SK-N-SH treated with all-trans-retinoic acid at 6 μM for 48 hours (cell line): ENCODE data around the gene URB1.

Experiments used
- ATAC-seq: fragments of 200-7000 bp; cut with Tn5 transposase; 3 replicates; pipeline ENCODE4 v1.9.1; 2020; ENCODE audit warnings: mild to moderate bottlenecking, moderate library complexity
- ARNTL ChIP-seq: fragments of 450-650 bp; formaldehyde crosslinking; IDR thresholded peaks from 2 replicates; pipeline ENCODE4 v1.5.0; 2020; ENCODE audit warnings: low read depth, mild to moderate bottlenecking, moderate library complexity, borderline replicate concordance
- BACH2 ChIP-seq: fragments of 250-450 bp; sonication (Bioruptor Pico); IDR thresholded peaks from 2 replicates; pipeline ENCODE4 v1.9.0; 2021; ENCODE audit warnings: mild to moderate bottlenecking, borderline replicate concordance
- CREB5 ChIP-seq: fragments of 250-450 bp; sonication (Bioruptor Pico); IDR thresholded peaks from 2 replicates; pipeline ENCODE4 v1.5.1; 2020; ENCODE audit warnings: low read depth, mild to moderate bottlenecking, moderate library complexity
- CSDC2 ChIP-seq: fragments of 250-450 bp; sonication (Bioruptor Pico); IDR thresholded peaks from 2 replicates; pipeline ENCODE4 v1.5.0; 2020; ENCODE audit warnings: mild to moderate bottlenecking, moderate library complexity
- CSRNP3 ChIP-seq: fragments of 250-450 bp; sonication (Bioruptor Pico); IDR thresholded peaks from 2 replicates; pipeline ENCODE4 v1.5.1; 2021; ENCODE audit warnings: mild to moderate bottlenecking, moderate library complexity
- ESRRG ChIP-seq: fragments of 250-450 bp; sonication (Bioruptor Pico); IDR thresholded peaks from 2 replicates; pipeline ENCODE4 v1.6.1; 2021; ENCODE audit warnings: mild to moderate bottlenecking
- GLIS3 ChIP-seq: fragments of 250-450 bp; sonication (Bioruptor Pico); IDR thresholded peaks from 2 replicates; pipeline ENCODE4 v1.5.0; 2020; ENCODE audit warnings: mild to moderate bottlenecking, moderate library complexity
- ISL1 ChIP-seq: fragments of 250-450 bp; sonication (Bioruptor Pico); IDR thresholded peaks from 2 replicates; pipeline ENCODE4 v2.1.2; 2022; ENCODE audit warnings: mild to moderate bottlenecking, moderate library complexity
- OSR1 ChIP-seq: fragments of 250-450 bp; sonication (Bioruptor Pico); IDR thresholded peaks from 2 replicates; pipeline ENCODE4 v1.8.0; 2022; ENCODE audit warnings: moderate library complexity, mild to moderate bottlenecking, inconsistent platforms
- PATZ1 ChIP-seq: fragments of 250-450 bp; sonication (Bioruptor Pico); IDR thresholded peaks from 2 replicates; pipeline ENCODE4 v1.8.0; 2020; ENCODE audit warnings: mild to moderate bottlenecking, moderate library complexity, borderline replicate concordance
- PPARA ChIP-seq: fragments of 250-450 bp; sonication (Bioruptor Pico); IDR thresholded peaks from 2 replicates; pipeline ENCODE4 v1.5.0; 2020; ENCODE audit warnings: mild to moderate bottlenecking, borderline replicate concordance
- RARB ChIP-seq: fragments of 250-450 bp; sonication (Bioruptor Pico); IDR thresholded peaks from 2 replicates; pipeline ENCODE4 v1.8.0; 2021; ENCODE audit warnings: mild to moderate bottlenecking, moderate library complexity
- SNAI2 ChIP-seq: fragments of 250-450 bp; sonication (Bioruptor Pico); IDR thresholded peaks from 2 replicates; pipeline ENCODE4 v1.5.0; 2020; ENCODE audit warnings: mild to moderate bottlenecking, moderate library complexity
- TCF4 ChIP-seq: fragments of 250-450 bp; sonication (Bioruptor Pico); IDR thresholded peaks from 2 replicates; pipeline ENCODE4 v1.8.0; 2021; ENCODE audit warnings: mild to moderate bottlenecking, moderate library complexity, borderline replicate concordance
- TOX ChIP-seq: fragments of 250-450 bp; sonication (Bioruptor Pico); IDR thresholded peaks from 2 replicates; pipeline ENCODE4 v1.8.0; 2021; ENCODE audit warnings: mild to moderate bottlenecking, moderate library complexity, borderline replicate concordance
- ZC3H10 ChIP-seq: fragments of 250-450 bp; sonication (Bioruptor Pico); IDR thresholded peaks from 2 replicates; pipeline ENCODE4 v1.5.1; 2021; ENCODE audit warnings: mild to moderate bottlenecking, moderate library complexity
- ZFP3 ChIP-seq: fragments of 250-450 bp; sonication (Bioruptor Pico); IDR thresholded peaks from 2 replicates; pipeline ENCODE4 v1.5.0; 2020; ENCODE audit warnings: mild to moderate bottlenecking, moderate library complexity
- ZNF565 ChIP-seq: fragments of 450-650 bp; formaldehyde crosslinking; conservative IDR thresholded peaks from 2 replicates; pipeline ENCODE4 v1.5.0; 2020; ENCODE audit warnings: low read depth, mild to moderate bottlenecking, moderate library complexity
- ZNF70 ChIP-seq: fragments of 450-650 bp; formaldehyde crosslinking; IDR thresholded peaks from 2 replicates; pipeline ENCODE4 v1.5.0; 2020; ENCODE audit warnings: mild to moderate bottlenecking, moderate library complexity
- ZNF8 ChIP-seq: fragments of 450-650 bp; formaldehyde crosslinking; IDR thresholded peaks from 2 replicates; pipeline ENCODE4 v1.5.0; 2020; ENCODE audit warnings: mild to moderate bottlenecking, moderate library complexity
- TF ChIP-seq, protein P1 (sequence below): fragments of 250-450 bp; sonication (Bioruptor Pico); IDR thresholded peaks from 2 replicates; pipeline ENCODE4 v1.8.0; 2021; ENCODE audit warnings: low read depth, mild to moderate bottlenecking, moderate library complexity, borderline replicate concordance
- TF ChIP-seq, protein P2 (sequence below): fragments of 250-450 bp; sonication (Bioruptor Pico); IDR thresholded peaks from 2 replicates; pipeline ENCODE4 v1.5.0; 2020; ENCODE audit warnings: mild to moderate bottlenecking, moderate library complexity

Gene URB1

DNA sequence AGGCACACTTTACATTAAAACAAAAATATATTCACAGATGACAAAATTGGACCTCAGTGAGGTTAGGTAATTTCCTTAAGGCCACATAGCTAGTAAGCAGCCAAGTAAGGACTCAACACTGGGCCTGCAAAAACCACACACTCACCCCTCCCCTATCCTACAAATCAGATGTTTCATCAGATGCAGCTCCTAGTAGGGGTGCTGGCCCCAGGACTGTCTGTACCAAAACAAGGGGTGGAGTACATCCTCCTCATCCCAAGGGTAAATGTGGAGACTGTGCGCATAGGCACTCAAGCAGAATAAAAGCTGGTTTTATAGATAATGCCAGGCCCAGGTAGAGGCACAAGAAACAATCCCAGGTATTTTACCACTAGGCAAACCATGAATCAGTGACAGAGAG is 25.7 kb downstream of the URB1 start:
- no peak for TF ChIP-seq ZNF70
- TF ChIP-seq, protein P1, sequence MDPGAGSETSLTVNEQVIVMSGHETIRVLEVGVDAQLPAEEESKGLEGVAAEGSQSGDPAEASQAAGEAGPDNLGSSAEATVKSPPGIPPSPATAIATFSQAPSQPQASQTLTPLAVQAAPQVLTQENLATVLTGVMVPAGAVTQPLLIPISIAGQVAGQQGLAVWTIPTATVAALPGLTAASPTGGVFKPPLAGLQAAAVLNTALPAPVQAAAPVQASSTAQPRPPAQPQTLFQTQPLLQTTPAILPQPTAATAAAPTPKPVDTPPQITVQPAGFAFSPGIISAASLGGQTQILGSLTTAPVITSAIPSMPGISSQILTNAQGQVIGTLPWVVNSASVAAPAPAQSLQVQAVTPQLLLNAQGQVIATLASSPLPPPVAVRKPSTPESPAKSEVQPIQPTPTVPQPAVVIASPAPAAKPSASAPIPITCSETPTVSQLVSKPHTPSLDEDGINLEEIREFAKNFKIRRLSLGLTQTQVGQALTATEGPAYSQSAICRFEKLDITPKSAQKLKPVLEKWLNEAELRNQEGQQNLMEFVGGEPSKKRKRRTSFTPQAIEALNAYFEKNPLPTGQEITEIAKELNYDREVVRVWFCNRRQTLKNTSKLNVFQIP (CRISPR knock-in tag), result no peak
- no peak for TF ChIP-seq ZNF8 (CRISPR knock-in tag)
- no peak for TF ChIP-seq GLIS3
- TF ChIP-seq ESRRG (CRISPR knock-in tag), result no peak
- no peak for TF ChIP-seq BACH2 (CRISPR knock-in tag)
- no peak for TF ChIP-seq SNAI2 (CRISPR knock-in tag)
- TF ChIP-seq PPARA (CRISPR knock-in tag), result no peak
- no peak for TF ChIP-seq TOX (CRISPR knock-in tag)
- TF ChIP-seq ZC3H10 (CRISPR knock-in tag), result no peak
- TF ChIP-seq CREB5 (CRISPR knock-in tag), result no peak
- TF ChIP-seq, protein P2, sequence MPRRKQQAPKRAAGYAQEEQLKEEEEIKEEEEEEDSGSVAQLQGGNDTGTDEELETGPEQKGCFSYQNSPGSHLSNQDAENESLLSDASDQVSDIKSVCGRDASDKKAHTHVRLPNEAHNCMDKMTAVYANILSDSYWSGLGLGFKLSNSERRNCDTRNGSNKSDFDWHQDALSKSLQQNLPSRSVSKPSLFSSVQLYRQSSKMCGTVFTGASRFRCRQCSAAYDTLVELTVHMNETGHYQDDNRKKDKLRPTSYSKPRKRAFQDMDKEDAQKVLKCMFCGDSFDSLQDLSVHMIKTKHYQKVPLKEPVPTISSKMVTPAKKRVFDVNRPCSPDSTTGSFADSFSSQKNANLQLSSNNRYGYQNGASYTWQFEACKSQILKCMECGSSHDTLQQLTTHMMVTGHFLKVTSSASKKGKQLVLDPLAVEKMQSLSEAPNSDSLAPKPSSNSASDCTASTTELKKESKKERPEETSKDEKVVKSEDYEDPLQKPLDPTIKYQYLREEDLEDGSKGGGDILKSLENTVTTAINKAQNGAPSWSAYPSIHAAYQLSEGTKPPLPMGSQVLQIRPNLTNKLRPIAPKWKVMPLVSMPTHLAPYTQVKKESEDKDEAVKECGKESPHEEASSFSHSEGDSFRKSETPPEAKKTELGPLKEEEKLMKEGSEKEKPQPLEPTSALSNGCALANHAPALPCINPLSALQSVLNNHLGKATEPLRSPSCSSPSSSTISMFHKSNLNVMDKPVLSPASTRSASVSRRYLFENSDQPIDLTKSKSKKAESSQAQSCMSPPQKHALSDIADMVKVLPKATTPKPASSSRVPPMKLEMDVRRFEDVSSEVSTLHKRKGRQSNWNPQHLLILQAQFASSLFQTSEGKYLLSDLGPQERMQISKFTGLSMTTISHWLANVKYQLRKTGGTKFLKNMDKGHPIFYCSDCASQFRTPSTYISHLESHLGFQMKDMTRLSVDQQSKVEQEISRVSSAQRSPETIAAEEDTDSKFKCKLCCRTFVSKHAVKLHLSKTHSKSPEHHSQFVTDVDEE (CRISPR knock-in tag), result no peak
- TF ChIP-seq PATZ1, result no peak
- no peak for TF ChIP-seq ZNF565
- TF ChIP-seq RARB, result no peak
- no peak for TF ChIP-seq ISL1 (CRISPR knock-in tag)
- ATAC-seq, result no peak

DNA sequence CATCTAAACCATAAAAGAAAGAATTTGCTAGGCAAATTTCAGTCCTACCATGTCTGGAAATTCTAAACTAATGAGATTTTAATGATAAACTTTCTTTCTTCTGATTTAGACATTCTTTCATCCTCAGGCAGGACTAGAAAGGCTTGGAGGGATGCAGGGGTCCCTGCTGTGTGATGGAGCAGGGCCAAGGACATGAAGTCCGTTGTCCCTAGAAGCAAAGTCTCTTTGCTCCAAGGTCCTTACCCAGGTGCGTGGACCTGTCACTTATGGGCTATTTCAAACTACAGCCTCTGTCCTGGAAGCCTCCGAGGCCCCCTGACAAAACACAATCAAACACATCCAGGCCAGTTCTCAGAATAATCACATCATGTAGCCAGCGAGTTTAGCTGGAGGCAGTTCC is 26.6 kb downstream of the URB1 start:
- TF ChIP-seq ARNTL (CRISPR knock-in tag) (no peak), ZNF8 (CRISPR knock-in tag) (no peak), CSRNP3 (CRISPR knock-in tag) (no peak), BACH2 (CRISPR knock-in tag) (no peak), ISL1 (CRISPR knock-in tag) (no peak), OSR1 (no peak), RARB (no peak), CREB5 (CRISPR knock-in tag) (no peak), ZNF565 (no peak), SNAI2 (CRISPR knock-in tag) (no peak), PPARA (CRISPR knock-in tag) (no peak), CSDC2 (CRISPR knock-in tag) (no peak), PATZ1 (no peak), ZFP3 (CRISPR knock-in tag) (no peak), ESRRG (CRISPR knock-in tag) (no peak), TCF4 (CRISPR knock-in tag) (no peak)
- TF ChIP-seq, protein P1 (CRISPR knock-in tag), result no peak
- no peak for ATAC-seq
